PC-9 (cell line): ENCODE measurements around the gene OR7G2.

Source experiments
- CTCF ChIP-seq: fragments of 200-600 bp; sonication (generic); conservative IDR thresholded peaks from 2 replicates; pipeline ENCODE4 v1.6.1; 2017; ENCODE audit warnings: mixed run types, antibody characterized with exemption, mild to moderate bottlenecking, moderate library complexity
- EZH2 ChIP-seq: fragments of 200-600 bp; sonication (generic); IDR thresholded peaks from 2 replicates; pipeline ENCODE4 v1.8.0; 2017; ENCODE audit warnings: antibody characterized with exemption, low read depth

- TF ChIP-seq EZH2, result no peak
- TF ChIP-seq CTCF, result no peak
Measured at GRCh38 chr19:9130965-9131364, 23.7 kb upstream of the OR7G2 start.
